GM12891 (cell line): ENCODE measurements around the gene SYS1.
"Not testable (repeated sequence)": the region's sequence is repeated elsewhere in the genome, so short reads cannot be mapped to it uniquely, and the experiment has no call there.

Source experiments
- DNase-seq: peaks from one replicate; pipeline ENCODE4 v3.0.0; 2011; ENCODE audit warnings: low spot score; ENCODE audit not compliant: insufficient read length
- FAIRE-seq: peaks from 2 replicates; lab custom pipeline; 2011; peaks lifted over from hg19 to GRCh38; lab: Jason Lieb, UNC
- PAX5 ChIP-seq: IDR thresholded peaks from 2 replicates; pipeline ENCODE4 v1.6.1; 2011; ENCODE audit warnings: low read length, moderate library complexity, mild to moderate bottlenecking; ENCODE audit not compliant: insufficient read depth, severe bottlenecking
- POLR2A ChIP-seq: IDR thresholded peaks from 2 replicates; pipeline ENCODE4 v1.6.1; 2011; ENCODE audit warnings: low read depth, low read length, control low read depth
- POLR2AphosphoS5 ChIP-seq: IDR thresholded peaks from 2 replicates; pipeline ENCODE4 v1.6.1; 2011; ENCODE audit warnings: low read depth, low read length, control low read depth
- POU2F2 ChIP-seq: IDR thresholded peaks from 2 replicates; pipeline ENCODE4 v1.6.1; 2011; ENCODE audit warnings: low read depth, mild to moderate bottlenecking, control low read depth, low read length, moderate library complexity
- SPI1 ChIP-seq: IDR thresholded peaks from 2 replicates; pipeline ENCODE4 v1.6.1; 2011; ENCODE audit warnings: low read depth, low read length, control low read depth
- TAF1 ChIP-seq: IDR thresholded peaks from 2 replicates; pipeline ENCODE4 v1.6.1; 2011; ENCODE audit warnings: low read depth, low read length, control low read depth

SYS1 gene

GRCh38 chr20:45345104-45345936 lies 17.6 kb upstream of the SYS1 start:
- DNase-seq (no peak), FAIRE-seq (no peak)
- TF ChIP-seq POU2F2 = no peak
- TF ChIP-seq PAX5 = no peak
- no peak for TF ChIP-seq POLR2A
- TF ChIP-seq SPI1 = no peak
- no peak for TF ChIP-seq POLR2AphosphoS5
- no peak for TF ChIP-seq TAF1

- FAIRE-seq = no peak
- DNase-seq = no peak
These were observed 16.7 kb upstream of the SYS1 start for GRCh38 chr20:45346291-45346718.

GRCh38 chr20:45346851-45347250 lies 16.1 kb upstream of the SYS1 start:
- FAIRE-seq (no peak), DNase-seq (no peak)
- TF ChIP-seq POLR2AphosphoS5 = no peak

More at GRCh38 chr20:45346291-45346718, 16.7 kb upstream of the SYS1 start:
- no peak for TF ChIP-seq PAX5
- TF ChIP-seq TAF1 = no peak
- TF ChIP-seq SPI1 = no peak
- TF ChIP-seq POU2F2 = no peak
- TF ChIP-seq POLR2AphosphoS5 = no peak
- no peak for TF ChIP-seq POLR2A

GRCh38 chr20:45347297-45347935 lies 15.5 kb upstream of the SYS1 start:
- FAIRE-seq (no peak), DNase-seq (no peak)
- TF ChIP-seq POLR2A = no peak
- no peak for TF ChIP-seq SPI1
- TF ChIP-seq TAF1 = no peak
- TF ChIP-seq POLR2AphosphoS5 = no peak
- no peak for TF ChIP-seq PAX5

- DNase-seq (no peak), FAIRE-seq (no peak)
- no peak for TF ChIP-seq PAX5
- TF ChIP-seq POLR2AphosphoS5 = no peak
- TF ChIP-seq POLR2A = no peak
- TF ChIP-seq SPI1 = no peak
- no peak for TF ChIP-seq POU2F2
- no peak for TF ChIP-seq TAF1
These were observed 14.8 kb upstream of the SYS1 start, which contains the start of gene SDC4 for GRCh38 chr20:45347936-45348778. TSS of gene SDC4 (minus strand) at chr20:45348424. CDS start at chr20:45348384, 40 bp downstream.

GRCh38 chr20:45350217-45350616 lies 12.7 kb upstream of the SYS1 start:
- FAIRE-seq (no peak), DNase-seq (no peak)
- TF ChIP-seq TAF1 (no peak), POU2F2 (no peak), POLR2AphosphoS5 (no peak), POLR2A (no peak), SPI1 (no peak), PAX5 (no peak)

- FAIRE-seq, DNase-seq: not testable (repeated sequence)
These were observed 12.2 kb upstream of the SYS1 start for GRCh38 chr20:45350795-45351194.

GRCh38 chr20:45352729-45353128 lies 10.2 kb upstream of the SYS1 start:
- FAIRE-seq = no peak
- no peak for DNase-seq
- TF ChIP-seq TAF1 (no peak), PAX5 (no peak), POLR2AphosphoS5 (no peak), SPI1 (no peak), POLR2A (no peak), POU2F2 (no peak)

GRCh38 chr20:45353746-45354145 lies 9.2 kb upstream of the SYS1 start:
- no peak for FAIRE-seq
- TF ChIP-seq POU2F2 = no peak
- TF ChIP-seq PAX5 = no peak
- TF ChIP-seq TAF1 = no peak
- TF ChIP-seq SPI1 = no peak
- TF ChIP-seq POLR2AphosphoS5 = no peak
- no peak for TF ChIP-seq POLR2A

More at GRCh38 chr20:45353746-45354145, 9.2 kb upstream of the SYS1 start:
- no peak for DNase-seq
